Pons (tissue), 1 donor: ENCODE measurements around the gene OSBPL10.
"Not testable (repeated sequence)": the region's sequence is repeated elsewhere in the genome, so short reads cannot be mapped to it uniquely, and the experiment has no call there.

ENCODE experiments used
- DNase-seq: peaks from one replicate; pipeline ENCODE4 v3.0.0-alpha.2; 2016; ENCODE audit warnings: low spot score

OSBPL10 gene

GRCh38 chr3:31810991-31811433, 170.1 kb downstream of the OSBPL10 start:
- no peak for DNase-seq

GRCh38 chr3:31808143-31808720, 172.8 kb downstream of the OSBPL10 start:
- DNase-seq, result no peak

DNA sequence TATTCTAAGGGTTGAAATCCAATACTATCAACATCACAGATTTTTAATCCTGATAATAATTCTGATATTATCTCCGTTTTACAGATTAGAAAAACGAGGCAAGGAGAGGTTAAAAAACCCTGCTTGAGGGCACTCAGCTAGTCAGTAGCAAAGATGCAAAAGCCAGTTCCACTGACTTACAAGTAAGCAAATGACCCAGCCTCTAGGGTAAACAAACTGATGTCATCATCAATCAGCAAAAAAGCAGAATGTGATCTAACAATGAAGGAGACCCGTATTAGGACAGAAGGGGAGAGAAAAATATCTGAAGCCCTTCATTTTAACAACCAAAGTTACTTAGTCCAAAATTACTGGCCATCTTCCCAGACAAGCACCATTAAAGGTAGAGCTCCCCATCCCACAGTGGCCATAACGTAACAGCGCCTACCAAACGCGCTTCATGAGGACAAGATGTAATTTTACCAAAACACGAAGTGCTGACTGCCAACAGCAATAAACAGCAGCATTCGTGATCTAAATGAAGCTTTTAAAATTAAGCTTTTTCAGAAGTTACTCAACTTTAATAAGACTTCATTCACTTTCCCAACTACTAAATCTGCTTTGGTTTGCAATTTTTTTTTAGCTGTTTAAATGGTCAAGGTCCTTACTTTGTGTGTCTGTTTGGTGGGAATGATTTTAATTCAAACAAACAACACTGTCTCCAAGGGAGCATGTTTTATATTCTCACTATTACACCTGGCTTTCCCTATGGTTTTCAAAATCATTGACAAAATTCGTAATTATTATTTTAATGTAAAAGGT, 176.6 kb downstream of the OSBPL10 start:
- DNase-seq, result no peak

GRCh38 chr3:31802981-31803740, 177.9 kb downstream of the OSBPL10 start:
- DNase-seq, result no peak

GRCh38 chr3:31800436-31800835, 180.6 kb downstream of the OSBPL10 start:
- DNase-seq, result no peak

GRCh38 chr3:31798840-31799239, 182.2 kb downstream of the OSBPL10 start:
- DNase-seq, result no peak

DNA sequence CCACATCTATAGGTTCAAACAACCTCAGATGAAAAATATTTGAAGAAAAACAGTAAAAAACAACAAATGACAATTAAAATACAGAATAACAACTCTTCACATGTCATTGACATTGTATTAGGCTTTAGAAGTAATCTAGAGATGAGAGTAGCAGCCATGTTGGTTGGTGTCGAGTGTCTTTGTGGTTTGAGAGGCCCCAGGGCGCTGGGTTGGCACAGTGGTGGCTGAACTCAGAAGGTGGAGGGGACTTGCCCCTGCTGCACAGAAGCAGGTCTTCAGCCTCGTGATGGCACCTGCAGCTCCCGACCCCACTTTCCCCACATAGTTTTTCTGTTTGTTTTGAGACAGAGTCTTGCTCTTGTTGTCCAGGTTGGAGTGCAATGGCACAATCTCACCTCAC, 187.2 kb downstream of the OSBPL10 start:
- DNase-seq, result no peak

GRCh38 chr3:31791090-31791430, 190.0 kb downstream of the OSBPL10 start:
- DNase-seq, result no peak

GRCh38 chr3:31790193-31791089, 190.6 kb downstream of the OSBPL10 start:
- DNase-seq, result no peak

- no peak for DNase-seq
These were observed 191.6 kb downstream of the OSBPL10 start for GRCh38 chr3:31789429-31789828.

DNA sequence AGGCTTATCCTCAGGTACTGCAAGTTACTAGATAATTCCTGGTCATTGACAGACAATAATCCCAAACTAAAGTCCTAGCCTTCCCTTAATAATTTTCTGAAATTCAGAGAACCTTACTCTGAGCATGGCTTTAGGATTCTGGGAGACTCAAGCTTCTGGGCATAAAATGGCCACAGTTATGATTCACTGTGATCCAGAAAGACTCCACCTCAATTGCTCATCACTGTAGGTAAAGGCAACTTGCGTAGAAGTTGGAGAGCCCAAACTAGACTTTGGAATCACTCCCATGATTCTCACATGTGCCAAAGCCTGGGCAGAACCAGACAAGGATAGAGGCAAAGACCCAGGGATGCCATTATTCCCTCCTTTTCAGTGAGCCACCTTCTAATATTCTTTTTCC, 195.3 kb downstream of the OSBPL10 start:
- DNase-seq, result no peak

DNA sequence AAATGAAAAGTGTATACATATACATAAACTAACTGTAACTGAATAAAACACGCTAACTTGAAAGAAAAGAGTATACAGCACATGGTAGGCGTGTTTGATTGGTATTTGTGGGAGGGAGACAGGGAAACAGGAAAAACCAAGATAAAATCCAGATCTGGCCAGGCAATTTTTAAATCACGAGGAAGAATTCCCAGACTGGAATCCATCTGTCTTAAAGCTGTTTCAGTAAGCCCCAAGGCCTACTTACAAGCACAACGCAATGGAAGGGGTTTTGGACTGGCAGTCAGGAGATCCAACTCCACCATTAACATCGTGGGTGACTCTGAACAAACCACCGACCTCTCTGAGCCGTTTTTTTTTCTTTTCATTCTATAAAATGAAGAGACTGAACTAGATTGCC, 195.8 kb downstream of the OSBPL10 start:
- DNase-seq, result no peak

DNA sequence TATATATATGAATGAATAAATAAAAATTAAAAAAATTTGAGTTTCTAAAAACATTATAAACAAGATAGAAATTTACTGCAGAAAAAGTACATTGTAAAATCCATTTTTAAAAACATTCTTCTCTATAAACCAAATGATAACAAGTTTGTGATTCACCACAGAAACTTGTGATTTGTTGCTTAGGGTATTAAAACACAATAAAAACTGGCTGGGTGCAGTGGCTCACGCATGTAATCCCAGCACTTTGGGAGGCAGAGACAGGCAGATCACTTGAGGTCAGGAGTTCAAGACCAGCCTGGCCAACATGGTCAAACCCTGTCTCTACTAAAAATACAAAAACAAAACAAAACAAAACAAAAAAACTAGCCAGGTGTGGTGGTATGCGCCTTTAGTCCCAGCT, 197.2 kb downstream of the OSBPL10 start:
- DNase-seq, result not testable (repeated sequence)

DNA sequence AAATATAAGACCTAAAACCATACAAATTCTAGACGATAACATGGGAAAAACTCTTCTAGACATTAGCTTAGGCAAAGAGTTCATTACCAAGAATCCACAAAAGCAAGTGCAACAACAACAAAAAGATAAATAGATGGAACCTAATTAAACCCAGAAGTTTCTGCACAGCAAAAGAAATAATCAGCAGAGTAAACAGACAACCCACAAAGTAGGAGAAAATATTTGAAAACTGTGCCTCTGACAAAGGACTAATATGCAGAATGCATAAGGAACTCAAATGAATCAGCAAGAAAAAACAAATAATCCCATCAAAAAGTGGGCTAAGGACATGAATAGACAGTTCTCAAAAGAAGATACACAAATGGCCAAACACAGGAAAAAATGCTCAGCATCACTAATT, 198.8 kb downstream of the OSBPL10 start:
- DNase-seq, result not testable (repeated sequence)

DNA sequence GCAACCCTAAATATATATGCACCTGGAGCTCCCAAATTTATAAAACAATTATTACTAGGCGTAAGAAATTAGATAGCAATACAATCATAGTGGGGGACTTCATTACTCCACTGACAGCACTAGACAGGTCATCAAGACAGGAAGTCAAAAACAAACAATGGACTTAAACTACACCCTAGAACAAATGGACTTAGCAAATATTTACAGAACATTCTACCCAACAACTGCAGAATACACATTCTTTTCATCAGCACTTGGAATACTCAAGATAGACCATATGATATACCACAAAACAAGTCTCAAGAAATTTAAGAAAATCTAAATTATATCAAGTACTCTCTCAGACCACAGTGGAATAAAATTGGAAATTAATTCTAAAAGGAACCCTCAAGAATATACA, 201.5 kb downstream of the OSBPL10 start:
- no peak for DNase-seq

- DNase-seq, result no peak
These were observed 203.2 kb downstream of the OSBPL10 start for GRCh38 chr3:31777887-31778286.

- DNase-seq, result no peak
These were observed 204.0 kb downstream of the OSBPL10 start for GRCh38 chr3:31777092-31777491.

DNA sequence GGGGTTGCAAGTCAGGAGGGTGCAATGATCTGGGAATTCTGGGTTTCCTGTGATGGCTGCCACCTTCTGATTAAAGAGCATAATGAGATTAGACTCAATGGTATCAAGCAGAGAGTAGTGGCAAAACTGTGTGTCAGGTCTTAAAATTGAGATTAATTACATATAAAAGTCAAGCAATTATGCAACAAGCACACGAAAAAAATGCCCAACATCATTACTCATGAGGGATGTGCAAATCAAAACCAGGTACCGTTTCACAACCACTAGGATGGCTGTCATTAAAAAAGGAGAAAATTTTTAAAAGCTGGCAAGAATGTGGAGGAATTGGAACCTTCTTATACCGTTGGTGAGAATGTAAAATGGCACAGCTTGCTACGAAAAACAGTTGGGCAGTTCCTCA, 205.0 kb downstream of the OSBPL10 start:
- DNase-seq, result no peak

GRCh38 chr3:31775383-31775782, 205.7 kb downstream of the OSBPL10 start:
- no peak for DNase-seq

DNA sequence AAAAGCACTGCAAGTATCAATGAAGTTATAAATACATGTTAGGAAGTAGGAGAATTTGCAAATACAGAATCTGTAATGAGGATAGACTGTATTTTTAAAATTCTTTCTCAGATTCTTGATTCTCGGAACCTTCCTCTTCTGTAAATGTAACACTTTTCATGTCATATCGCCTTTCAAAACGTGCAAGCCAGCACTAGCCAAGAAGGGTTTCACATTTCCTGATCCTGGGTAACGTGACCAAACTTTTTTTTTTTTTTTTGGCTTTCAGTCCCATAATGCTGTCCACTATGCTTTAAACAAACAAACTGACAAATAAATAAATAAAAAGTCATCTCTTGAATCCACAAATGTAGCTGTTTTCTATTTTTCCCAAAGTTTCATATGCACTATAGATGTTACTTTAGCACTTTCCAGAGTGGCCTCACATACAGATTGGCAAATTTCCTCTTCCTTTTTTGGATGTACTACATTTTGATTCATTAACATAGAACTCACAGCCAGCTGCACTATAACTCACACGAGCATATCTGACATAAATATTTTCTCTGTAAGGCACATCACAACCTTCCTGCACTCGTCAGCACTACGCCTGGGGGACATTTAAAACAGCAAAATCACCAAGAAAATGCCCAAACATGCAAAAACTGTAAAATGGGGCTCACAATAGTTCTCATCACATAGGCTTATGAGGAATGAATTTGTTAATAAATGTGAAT, 208.1 kb downstream of the OSBPL10 start:
- DNase-seq, result no peak

GRCh38 chr3:31772272-31772671, 208.8 kb downstream of the OSBPL10 start:
- no peak for DNase-seq
